Parathyroid adenoma (tissue), 2 donors: ENCODE data around the gene PCDHA3.
"Not testable (repeated sequence)": the region's sequence is repeated elsewhere in the genome, so short reads cannot be mapped to it uniquely, and the experiment has no call there.

Source experiments
- H2AFZ ChIP-seq: fragments of 300-600 bp; sonication (generic); one replicate; pipeline ENCODE4 v1.7.0; 2017; ENCODE audit warnings: antibody characterized with exemption, mild to moderate bottlenecking
- H3K27ac ChIP-seq: fragments of 300-600 bp; sonication (generic); one replicate; pipeline ENCODE4 v1.7.0; 2017
- H3K27me3 ChIP-seq: fragments of 300-600 bp; sonication (generic); one replicate; pipeline ENCODE4 v1.7.0; 2017; ENCODE audit warnings: low read length; ENCODE audit not compliant: control insufficient read depth, insufficient read depth
- H3K36me3 ChIP-seq: fragments of 300-600 bp; sonication (generic); one replicate; pipeline ENCODE4 v1.7.0; 2017; ENCODE audit warnings: low read length; ENCODE audit not compliant: control insufficient read depth, insufficient read depth
- H3K4me1 ChIP-seq: fragments of 300-600 bp; sonication (generic); one replicate; pipeline ENCODE4 v1.7.0; 2017; ENCODE audit warnings: control low read depth
- H3K4me2 ChIP-seq: fragments of 300-600 bp; sonication (generic); one replicate; pipeline ENCODE4 v1.7.0; 2017; ENCODE audit warnings: low read length
- H3K4me3 ChIP-seq: fragments of 300-600 bp; sonication (generic); one replicate; pipeline ENCODE4 v1.7.0; 2017; ENCODE audit warnings: low read depth, low read length
- H3K79me2 ChIP-seq: fragments of 300-600 bp; sonication (generic); one replicate; pipeline ENCODE4 v1.7.0; 2017; ENCODE audit warnings: control low read depth
- H3K9ac ChIP-seq: fragments of 300-600 bp; sonication (generic); one replicate; pipeline ENCODE4 v1.7.0; 2017; ENCODE audit warnings: mild to moderate bottlenecking
- H3K9me3 ChIP-seq: fragments of 300-600 bp; sonication (generic); one replicate; pipeline ENCODE4 v1.7.0; 2017; ENCODE audit warnings: low read length; ENCODE audit not compliant: control insufficient read depth
- CTCF ChIP-seq: fragments of 300-600 bp; sonication (generic); IDR thresholded peaks from one replicate; pipeline ENCODE4 v1.7.0; 2017; ENCODE audit warnings: antibody characterized with exemption, mild to moderate bottlenecking
- donor health status: primary hyperparathyroidism.

PCDHA3 gene

DNA sequence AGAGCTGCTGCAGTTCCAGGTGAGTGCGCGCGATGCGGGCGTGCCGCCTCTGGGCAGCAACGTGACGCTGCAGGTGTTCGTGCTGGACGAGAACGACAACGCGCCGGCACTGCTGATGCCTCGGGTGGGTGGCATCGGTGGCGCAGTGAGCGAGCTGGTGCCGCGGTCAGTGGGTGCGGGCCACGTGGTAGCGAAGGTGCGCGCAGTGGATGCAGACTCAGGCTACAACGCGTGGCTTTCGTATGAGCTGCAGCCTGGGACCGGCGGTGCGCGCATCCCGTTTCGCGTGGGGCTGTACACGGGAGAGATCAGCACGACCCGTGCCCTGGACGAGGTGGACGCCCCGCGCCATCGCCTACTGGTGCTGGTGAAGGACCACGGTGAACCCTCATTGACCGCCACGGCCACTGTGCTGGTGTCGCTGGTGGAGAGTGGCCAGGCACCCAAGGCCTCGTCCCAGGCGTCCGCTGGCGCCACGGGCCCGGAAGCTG lies 2.0 kb downstream of the PCDHA3 start:
- no peaks in the 10 kb centered on the region for H3K79me2 ChIP-seq
- no peaks in the 10 kb centered on the region for H3K27me3 ChIP-seq
- no peak for TF ChIP-seq CTCF
- peaks cover 4% of the 10 kb centered on the region for H3K9me3 ChIP-seq
- no peak overlapping the region for H2AFZ ChIP-seq
- H3K4me3 ChIP-seq = no peak overlapping the region
- H3K4me1 ChIP-seq = no peaks in the 10 kb centered on the region
- H3K36me3 ChIP-seq = no peaks in the 10 kb centered on the region
- no peak overlapping the region for H3K4me2 ChIP-seq
- no peak overlapping the region for H3K9ac ChIP-seq
- no peak overlapping the region for H3K27ac ChIP-seq

- Histone ChIP-seq H3K36me3 (no peaks in the 10 kb centered on the region), H3K4me3 (no peak within 1 kb of the TSS), H3K9ac (no peak within 1 kb of the TSS), H3K27me3 (no peaks in the 10 kb centered on the region), H2AFZ (peak within 1 kb of the TSS; percentile 71), H3K4me2 (peak within 1 kb of the TSS; percentile 26), H3K4me1 (no peaks in the 10 kb centered on the region), H3K9me3 (no peaks in the 10 kb centered on the region), H3K79me2 (no peaks in the 10 kb centered on the region), H3K27ac (peak within 1 kb of the TSS; percentile 79)
- peak; percentile 31 for TF ChIP-seq CTCF
These were observed 6.2 kb downstream of the PCDHA3 start, which contains the start of gene PCDHA4 for GRCh38 chr5:140806834-140807775. Gene PCDHA4 (plus strand): TSS chr5:140807068.

DNA sequence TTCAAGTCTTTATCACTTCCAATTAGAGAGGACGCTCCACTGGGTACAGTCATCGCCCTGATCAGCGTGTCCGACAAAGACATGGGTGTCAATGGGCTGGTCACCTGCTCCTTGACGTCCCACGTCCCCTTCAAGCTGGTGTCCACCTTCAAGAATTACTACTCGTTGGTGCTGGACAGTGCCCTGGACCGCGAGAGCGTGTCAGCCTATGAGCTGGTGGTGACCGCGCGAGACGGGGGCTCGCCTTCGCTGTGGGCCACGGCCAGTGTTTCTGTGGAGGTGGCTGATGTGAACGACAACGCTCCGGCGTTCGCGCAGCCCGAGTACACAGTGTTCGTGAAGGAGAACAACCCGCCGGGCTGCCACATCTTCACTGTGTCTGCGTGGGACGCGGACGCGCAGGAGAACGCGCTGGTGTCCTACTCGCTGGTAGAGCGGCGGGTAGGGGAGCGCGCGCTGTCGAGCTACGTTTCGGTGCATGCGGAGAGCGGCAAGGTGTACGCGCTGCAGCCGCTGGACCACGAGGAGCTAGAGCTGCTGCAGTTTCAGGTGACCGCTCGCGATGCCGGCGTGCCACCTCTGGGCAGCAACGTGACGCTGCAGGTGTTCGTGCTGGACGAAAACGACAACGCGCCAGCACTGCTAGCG lies 7.5 kb downstream of the PCDHA3 start:
- H3K4me3 ChIP-seq, H3K27me3 ChIP-seq, H3K9me3 ChIP-seq, H3K4me2 ChIP-seq, H3K9ac ChIP-seq, H3K36me3 ChIP-seq, H3K4me1 ChIP-seq, H3K79me2 ChIP-seq, H2AFZ ChIP-seq, H3K27ac ChIP-seq: not testable (repeated sequence)

- H3K9ac ChIP-seq = no peak overlapping the region
- no peaks in the 10 kb centered on the region for H3K4me1 ChIP-seq
- no peak for TF ChIP-seq CTCF
- no peaks in the 10 kb centered on the region for H3K36me3 ChIP-seq
- no peak overlapping the region for H3K27ac ChIP-seq
- H2AFZ ChIP-seq = no peak overlapping the region
- no peaks in the 10 kb centered on the region for H3K27me3 ChIP-seq
- no peaks in the 10 kb centered on the region for H3K79me2 ChIP-seq
- no peak overlapping the region for H3K4me3 ChIP-seq
- no peaks in the 10 kb centered on the region for H3K9me3 ChIP-seq
- H3K4me2 ChIP-seq = no peak overlapping the region
These were observed 8.0 kb downstream of the PCDHA3 start for GRCh38 chr5:140808889-140809291.
